ENCODE measurements around the gene FSTL3.
"Not testable (repeated sequence)": the region's sequence is repeated elsewhere in the genome, so short reads cannot be mapped to it uniquely, and the experiment has no call there.

Gene FSTL3

GRCh38 chr19:676339-677105, at the start of gene FSTL3:
TSS of gene FSTL3 (plus strand) at chr19:676392. CDS start at chr19:676424, 32 bp downstream.
- no peak for DNase-seq

- DNase-seq = not testable (repeated sequence)
Measured at GRCh38 chr19:626566-626965, 49.6 kb upstream of the FSTL3 start.

- no peak for DNase-seq
Measured at GRCh38 chr19:628168-628567, 48.0 kb upstream of the FSTL3 start.

DNA sequence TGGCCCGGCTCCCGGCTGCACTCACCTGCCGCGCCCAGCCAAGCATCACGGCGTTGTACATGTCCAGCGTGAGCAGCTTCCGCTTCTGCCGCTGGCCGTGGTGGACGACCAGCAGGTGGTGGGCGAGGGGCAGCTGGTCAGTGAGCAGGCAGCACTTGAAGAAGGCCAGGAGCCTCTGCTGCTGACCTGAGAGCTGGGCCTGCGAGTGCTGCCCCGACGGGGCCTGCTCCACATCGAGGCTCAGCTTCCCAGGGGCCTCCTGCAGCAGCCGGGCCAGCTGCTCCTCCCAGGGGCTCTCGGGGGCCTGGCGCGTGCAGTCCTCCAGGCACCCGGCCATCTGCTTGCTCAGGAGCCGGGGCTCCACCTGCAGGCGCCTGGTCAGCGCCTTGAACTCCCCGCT, 46.7 kb upstream of the FSTL3 start:
- not testable (repeated sequence) for DNase-seq

- DNase-seq = no peak
Measured at GRCh38 chr19:629961-630714, 46.1 kb upstream of the FSTL3 start.

DNA sequence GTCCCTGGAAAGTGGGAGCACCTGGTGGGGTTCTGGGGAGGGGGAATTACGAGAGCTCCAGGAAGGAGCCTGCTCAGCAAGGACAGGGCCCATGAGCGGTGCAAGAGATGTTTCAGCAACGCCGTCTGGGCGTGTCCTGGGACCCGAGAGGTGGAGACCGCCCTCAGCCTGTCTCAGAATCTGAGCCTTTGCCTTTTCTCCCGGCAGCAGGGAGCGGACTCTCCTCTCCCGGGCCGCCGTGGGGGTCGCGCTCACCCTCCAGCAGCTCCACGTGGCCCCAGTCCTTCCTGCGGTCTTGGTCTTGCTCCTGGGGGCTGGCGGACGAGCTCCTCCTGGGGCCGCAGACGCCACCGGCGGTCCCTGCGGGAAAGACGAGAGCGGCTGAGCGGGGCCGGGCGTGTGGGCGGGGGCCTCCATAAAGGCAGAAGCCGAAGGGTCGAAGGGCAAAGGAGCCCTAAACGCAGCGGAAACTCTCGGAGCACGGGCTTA, 43.6 kb upstream of the FSTL3 start:
- peak; percentile 48 for DNase-seq

GRCh38 chr19:633068-633785, 43.0 kb upstream of the FSTL3 start, which contains the start of gene POLRMT:
TSS of gene POLRMT (minus strand) at chr19:633537. CDS start at chr19:633512, 25 bp downstream.
- DNase-seq = peak; percentile 98

DNA sequence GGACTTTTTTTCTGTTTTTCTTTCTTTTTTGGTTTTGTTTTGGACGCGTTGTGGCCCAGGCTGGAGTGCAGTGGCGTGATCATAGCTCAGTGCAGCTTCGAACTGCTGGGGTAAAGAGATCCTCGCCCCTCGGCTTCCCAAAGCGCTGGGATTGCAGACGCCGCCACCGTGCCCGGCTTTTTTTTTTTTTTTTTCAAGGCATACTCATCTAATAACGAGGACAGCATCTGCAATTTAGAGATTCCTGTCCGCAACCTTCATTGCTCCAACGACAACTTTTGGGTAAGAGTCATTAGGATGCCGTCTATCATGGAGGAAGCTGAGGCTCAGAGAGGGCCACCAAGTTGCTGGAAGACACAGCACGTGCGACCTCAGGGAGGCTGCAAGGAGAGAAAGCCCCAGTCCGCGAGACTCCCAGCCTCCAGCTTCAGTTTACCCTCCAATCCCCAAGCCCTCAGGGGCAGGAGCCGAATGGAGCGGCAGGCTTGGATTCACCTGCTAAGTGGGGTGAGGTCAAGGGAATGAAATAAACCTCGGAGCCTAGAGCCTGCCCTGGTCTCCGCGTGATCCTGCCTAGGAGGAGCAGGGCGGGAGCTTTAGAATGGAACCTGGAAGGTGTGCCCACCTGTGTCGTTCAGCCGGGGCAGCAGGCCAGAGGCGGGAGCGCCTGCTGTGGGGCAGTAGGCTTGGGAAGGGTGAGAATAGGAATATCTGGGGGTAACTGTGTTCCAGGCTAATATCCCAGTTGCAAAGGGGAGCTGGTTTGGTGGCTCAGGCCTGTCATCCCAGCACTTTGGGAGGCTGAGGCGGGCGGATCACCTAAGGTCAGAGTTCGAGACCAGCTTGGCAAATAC, 42.2 kb upstream of the FSTL3 start:
- DNase-seq = no peak

DNA sequence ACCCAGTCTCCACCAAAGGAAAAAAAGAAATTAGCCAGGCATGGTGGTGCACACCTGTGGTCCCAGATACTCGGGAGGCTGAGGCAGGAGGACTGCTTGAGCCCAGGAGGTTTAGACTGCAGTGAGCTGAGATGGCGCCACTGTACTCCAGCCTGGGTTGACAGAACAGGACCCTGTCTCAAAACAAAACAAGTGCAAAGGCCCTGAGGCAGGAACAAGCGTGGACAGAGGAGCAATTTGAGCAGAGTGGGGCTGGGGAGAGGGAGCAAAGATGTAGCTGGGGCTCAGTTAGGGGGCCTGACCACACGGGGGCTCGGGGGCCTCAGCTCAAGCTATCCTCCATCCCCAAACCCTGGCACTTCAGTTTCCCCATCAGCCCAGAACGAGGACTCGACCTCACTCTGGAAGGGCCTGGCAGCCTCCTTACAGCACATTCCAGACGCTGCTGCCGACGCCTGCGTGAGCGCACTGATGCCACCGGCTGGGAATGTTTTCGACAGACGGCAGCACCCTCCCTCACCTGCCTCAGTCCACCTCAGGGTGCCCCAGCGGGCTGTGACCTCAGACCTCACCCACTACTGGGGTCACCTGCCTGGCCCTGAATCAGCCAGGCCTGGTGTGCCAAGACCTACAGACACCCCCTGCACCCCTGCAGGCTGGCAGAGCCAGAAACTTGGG, 41.1 kb upstream of the FSTL3 start:
- no peak for DNase-seq

DNA sequence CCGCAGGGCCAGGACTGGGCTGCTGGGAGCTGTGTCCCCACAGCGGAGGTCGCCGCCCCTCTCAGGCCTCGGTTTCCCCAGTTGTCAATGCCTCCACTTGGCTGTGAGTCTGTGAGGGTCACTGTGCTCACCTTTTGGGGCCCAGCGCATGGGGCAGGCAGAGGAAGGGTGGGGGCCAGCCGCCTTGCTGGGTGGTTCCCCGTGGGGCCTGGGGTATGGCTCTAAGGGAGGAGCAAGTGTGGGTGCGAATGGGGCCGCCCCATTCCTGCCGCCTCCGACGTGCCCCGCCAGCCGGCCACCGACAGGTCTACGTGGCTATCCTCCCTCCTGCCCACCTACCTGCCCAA, 37.3 kb upstream of the FSTL3 start:
- no peak for DNase-seq

- DNase-seq = peak; percentile 69
Measured at GRCh38 chr19:639253-640160, 36.7 kb upstream of the FSTL3 start, which contains the start of gene FGF22. TSS of gene FGF22 (plus strand) at chr19:639879. CDS start at chr19:639926, 47 bp downstream.

DNA sequence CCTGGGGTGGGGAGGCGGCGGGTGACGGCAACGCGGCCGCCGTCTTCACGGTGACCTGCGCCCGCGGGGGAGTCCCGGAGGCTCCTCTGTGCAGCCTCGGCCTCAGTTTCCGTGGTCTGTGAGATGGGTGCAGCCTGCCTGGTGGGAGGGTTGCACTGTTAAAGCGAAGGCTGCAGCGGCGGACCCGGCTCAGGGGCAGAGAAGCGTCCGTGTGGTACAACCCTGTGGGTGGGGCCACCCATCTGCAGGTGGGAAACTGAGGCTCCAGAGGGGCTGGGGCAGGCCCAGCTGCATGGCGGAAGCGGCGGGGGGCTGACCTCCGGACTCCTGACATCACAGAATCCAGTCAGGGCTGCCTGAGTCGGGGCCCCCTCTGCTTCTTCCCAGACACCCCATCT, 36.0 kb upstream of the FSTL3 start:
- no peak for DNase-seq

- no peak for DNase-seq
Measured at GRCh38 chr19:640606-641189, 35.5 kb upstream of the FSTL3 start.

GRCh38 chr19:641702-642101, 34.5 kb upstream of the FSTL3 start:
- DNase-seq = no peak

- DNase-seq = no peak
Measured at GRCh38 chr19:642767-643727, 33.1 kb upstream of the FSTL3 start.

DNA sequence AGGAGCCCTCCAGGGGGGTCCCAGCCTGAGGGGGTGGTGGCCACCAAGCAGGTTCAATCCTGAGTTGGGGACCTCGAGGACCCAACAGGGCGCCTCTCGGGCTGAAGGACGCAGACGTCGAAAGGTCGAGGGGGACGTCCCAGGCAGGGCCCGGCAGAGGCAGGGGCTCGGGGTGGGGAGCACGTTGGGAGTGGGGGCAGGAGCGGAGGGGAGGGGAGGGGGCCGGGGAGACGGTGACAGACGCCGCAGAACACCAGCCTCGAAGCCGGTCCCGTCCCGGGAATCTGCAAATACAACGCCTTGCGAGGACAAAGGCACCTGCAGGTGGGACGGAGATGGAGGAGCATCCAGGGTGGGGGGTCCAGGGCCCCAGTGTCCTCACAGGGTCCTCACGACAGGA, 32.5 kb upstream of the FSTL3 start:
- DNase-seq = no peak

- no peak for DNase-seq
Measured at GRCh38 chr19:644363-644762, 31.8 kb upstream of the FSTL3 start.

- no peak for DNase-seq
Measured at GRCh38 chr19:644789-645188, 31.4 kb upstream of the FSTL3 start.
